Neutrophil (primary cell): ENCODE results near the gene CYBB.

Experiments used
- H3K27ac ChIP-seq: fragments of 200-600 bp; sonication (generic); 2 replicates; pipeline ENCODE4 v1.5.1; 2016; ENCODE audit warnings: mild to moderate bottlenecking, moderate library complexity
- H3K27me3 ChIP-seq: fragments of 200-600 bp; sonication (generic); 2 replicates; pipeline ENCODE4 v1.6.0; 2016; ENCODE audit warnings: mild to moderate bottlenecking
- H3K36me3 ChIP-seq: fragments of 200-600 bp; sonication (generic); 2 replicates; pipeline ENCODE4 v1.5.1; 2017
- H3K4me1 ChIP-seq, 2 experiments: fragments of 200-600 bp in 1 of 2; sonication (generic) in 1 of 2; 1 replicate in 1 of 2; 2 replicates in 1 of 2; pipeline versions ENCODE4 v1.5.1 to v1.6.1; 2013 to 2016; ENCODE audit warnings: low read depth in 1 of 2, low read length in 1 of 2, mild to moderate bottlenecking in 1 of 2, moderate library complexity in 1 of 2; ENCODE audit not compliant: control insufficient read depth in 1 of 2, insufficient read depth in 1 of 2
- H3K4me3 ChIP-seq, 2 experiments: fragments of 200-600 bp in 1 of 2; sonication (generic) in 1 of 2; 1 replicate in 1 of 2; 2 replicates in 1 of 2; pipeline ENCODE4 v1.5.1; 2013 to 2016; ENCODE audit warnings: low read depth in 1 of 2, low read length in 1 of 2, mild to moderate bottlenecking in 1 of 2, moderate library complexity in 1 of 2
- H3K9me3 ChIP-seq: fragments of 200-600 bp; sonication (generic); 2 replicates; pipeline ENCODE4 v1.5.1; 2016
- CTCF ChIP-seq: fragments of 200-600 bp; sonication (generic); IDR thresholded peaks from 2 replicates; pipeline ENCODE4 v1.5.1; 2016; ENCODE audit warnings: antibody characterized with exemption

The CYBB gene

DNA sequence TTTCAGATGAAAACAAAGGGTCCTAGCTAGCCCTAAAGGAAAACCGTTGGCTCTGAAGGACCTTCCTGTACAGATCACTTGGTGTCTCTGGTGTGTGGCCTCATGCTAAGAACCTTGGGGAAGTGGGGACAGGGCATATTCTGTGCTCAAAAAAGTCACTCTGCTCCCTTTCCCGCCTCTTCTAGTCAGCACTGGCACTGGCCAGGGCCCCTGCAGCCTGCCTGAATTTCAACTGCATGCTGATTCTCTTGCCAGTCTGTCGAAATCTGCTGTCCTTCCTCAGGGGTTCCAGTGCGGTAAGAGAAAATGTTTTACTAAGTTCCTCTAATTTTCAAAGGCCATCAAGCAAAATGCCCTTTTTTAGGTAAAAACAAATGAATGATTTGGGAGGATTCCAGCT is 3.4 kb downstream of the CYBB start:
- H3K4me1 ChIP-seq, result peaks cover 84 to 91% of the 10 kb centered on the region in 2 experiments
- H3K27me3 ChIP-seq, result no peaks in the 10 kb centered on the region
- H3K36me3 ChIP-seq, result no peaks in the 10 kb centered on the region
- no peaks in the 10 kb centered on the region for H3K9me3 ChIP-seq
- TF ChIP-seq CTCF, result no peak
- peak overlapping the region; percentile 40 to 52 for H3K4me3 ChIP-seq
- peak overlapping the region; percentile 86 for H3K27ac ChIP-seq

GRCh38 chrX:37785569-37785968 is 5.7 kb downstream of the CYBB start:
- Histone ChIP-seq H3K4me1 (peaks cover 96 to 99% of the 10 kb centered on the region in 2 experiments), H3K27me3 (no peaks in the 10 kb centered on the region), H3K36me3 (no peaks in the 10 kb centered on the region), H3K27ac (peak overlapping the region; percentile 86), H3K9me3 (no peaks in the 10 kb centered on the region), H3K4me3 (peak overlapping the region; percentile 8 to 32)
- TF ChIP-seq CTCF, result no peak

DNA sequence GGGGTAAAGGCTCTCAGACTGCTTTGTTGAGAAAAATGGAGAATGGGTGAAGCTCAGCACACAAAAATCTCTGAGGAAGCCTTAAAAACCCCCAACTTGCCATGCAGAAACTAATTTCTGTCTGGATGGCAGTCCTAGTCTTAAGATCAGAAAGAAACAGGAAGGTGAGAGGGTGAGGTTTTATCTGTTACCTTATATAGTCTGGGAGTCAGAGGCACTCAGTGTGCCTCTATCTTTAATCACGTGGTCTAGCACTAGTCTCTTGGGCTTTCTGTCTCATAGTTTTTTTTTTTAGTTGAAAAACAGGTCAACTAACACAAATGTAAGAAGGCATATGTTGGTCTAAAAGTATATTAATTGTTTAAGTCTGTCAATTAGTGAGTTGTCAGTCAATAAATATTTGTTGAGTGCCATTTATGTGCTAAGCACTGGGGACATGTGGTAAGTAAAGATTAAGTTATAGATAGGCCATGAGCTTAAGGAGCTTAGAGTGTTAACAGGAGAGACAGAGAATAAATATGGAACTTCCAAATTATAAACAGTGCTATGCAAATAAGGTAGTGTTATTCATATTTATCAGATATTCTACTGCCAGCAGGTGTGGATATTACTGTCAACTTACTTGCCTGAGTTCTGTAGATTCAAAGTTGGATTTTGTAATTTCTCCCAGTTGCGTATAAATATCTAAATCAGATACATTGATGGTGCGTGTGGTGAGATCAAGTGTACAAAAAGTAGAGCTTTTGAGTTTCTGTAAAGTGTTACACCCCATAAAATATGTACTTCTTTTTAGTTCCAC is 7.0 kb downstream of the CYBB start:
- peak overlapping the region; percentile 86 for H3K27ac ChIP-seq

DNA sequence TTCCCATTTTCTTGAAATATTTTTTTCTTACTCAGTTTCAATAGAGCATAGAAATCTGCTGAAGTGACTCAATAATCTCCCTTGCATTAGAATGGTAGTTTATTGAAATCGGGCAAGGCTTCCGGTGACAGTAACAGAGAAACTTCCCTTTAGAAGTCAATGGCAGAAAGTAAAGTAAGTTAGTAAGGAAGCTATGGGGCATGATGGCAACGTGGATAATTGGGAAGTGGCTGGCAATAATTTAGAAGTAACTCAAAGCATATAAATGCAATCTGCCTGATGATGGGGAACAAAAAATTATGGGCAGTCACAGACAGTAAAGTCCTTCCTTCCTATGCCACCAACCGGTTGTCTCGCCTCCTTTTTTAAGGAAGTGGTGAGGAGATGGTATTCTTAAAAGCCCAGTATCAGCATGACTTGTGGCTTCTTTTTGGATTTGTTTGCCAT is 7.6 kb downstream of the CYBB start:
- no peak for TF ChIP-seq CTCF
- Histone ChIP-seq H3K36me3 (peaks cover 2% of the 10 kb centered on the region), H3K4me3 (peak overlapping the region in 1 of 2 experiments; percentile 32), H3K9me3 (no peaks in the 10 kb centered on the region), H3K27ac (peak overlapping the region; percentile 86), H3K4me1 (peaks cover 97 to 99% of the 10 kb centered on the region in 2 experiments), H3K27me3 (no peaks in the 10 kb centered on the region)

More for the DNA sequence above, 7.0 kb downstream of the CYBB start:
- no peak for TF ChIP-seq CTCF
- Histone ChIP-seq H3K27me3 (no peaks in the 10 kb centered on the region), H3K4me3 (peak overlapping the region; percentile 8 to 32), H3K4me1 (peaks cover 98 to 99% of the 10 kb centered on the region in 2 experiments), H3K36me3 (no peaks in the 10 kb centered on the region), H3K9me3 (no peaks in the 10 kb centered on the region)

DNA sequence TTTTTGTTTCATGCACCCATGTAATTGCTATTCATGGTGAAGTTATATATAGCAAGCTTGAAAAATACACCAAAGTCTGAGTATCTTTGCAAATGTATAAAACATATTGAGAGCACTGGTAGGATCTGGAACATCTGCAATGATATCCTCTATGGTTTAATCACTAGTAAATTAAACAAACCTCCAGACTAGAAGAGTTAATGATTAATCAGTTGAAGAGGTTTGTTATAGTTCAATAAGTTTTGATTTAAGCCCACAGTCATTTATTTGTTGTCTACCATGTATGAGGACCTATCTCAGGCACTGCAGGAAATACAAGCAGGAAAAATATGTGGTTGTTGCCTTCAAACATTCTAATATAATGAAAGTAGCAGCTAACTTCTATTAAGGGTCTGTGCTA is 16.5 kb downstream of the CYBB start:
- peak overlapping the region; percentile 86 for H3K27ac ChIP-seq
- no peak overlapping the region for H3K4me3 ChIP-seq
- no peak for TF ChIP-seq CTCF
- no peaks in the 10 kb centered on the region for H3K9me3 ChIP-seq
- no peaks in the 10 kb centered on the region for H3K27me3 ChIP-seq
- peaks cover 8% of the 10 kb centered on the region for H3K36me3 ChIP-seq
- peaks cover 96 to 99% of the 10 kb centered on the region in 2 experiments for H3K4me1 ChIP-seq
